OCI-LY7 (cell line): Measurements from ENCODE around the gene ZDHHC21.

ENCODE experiments used
- CTCF ChIP-seq: fragments of 200-600 bp; sonication (generic); conservative IDR thresholded peaks from 2 replicates; pipeline ENCODE4 v1.5.1; 2014; ENCODE audit warnings: mild to moderate bottlenecking, antibody characterized with exemption, low read length, moderate library complexity, mixed read lengths
- EZH2phosphoT487 ChIP-seq: fragments of 200-600 bp; sonication (generic); IDR thresholded peaks from 2 replicates; pipeline ENCODE4 v1.6.1; 2018; ENCODE audit warnings: low read depth, borderline replicate concordance, mild to moderate bottlenecking, mixed run types, antibody characterized with exemption, low read length, moderate library complexity, mixed read lengths

DNA sequence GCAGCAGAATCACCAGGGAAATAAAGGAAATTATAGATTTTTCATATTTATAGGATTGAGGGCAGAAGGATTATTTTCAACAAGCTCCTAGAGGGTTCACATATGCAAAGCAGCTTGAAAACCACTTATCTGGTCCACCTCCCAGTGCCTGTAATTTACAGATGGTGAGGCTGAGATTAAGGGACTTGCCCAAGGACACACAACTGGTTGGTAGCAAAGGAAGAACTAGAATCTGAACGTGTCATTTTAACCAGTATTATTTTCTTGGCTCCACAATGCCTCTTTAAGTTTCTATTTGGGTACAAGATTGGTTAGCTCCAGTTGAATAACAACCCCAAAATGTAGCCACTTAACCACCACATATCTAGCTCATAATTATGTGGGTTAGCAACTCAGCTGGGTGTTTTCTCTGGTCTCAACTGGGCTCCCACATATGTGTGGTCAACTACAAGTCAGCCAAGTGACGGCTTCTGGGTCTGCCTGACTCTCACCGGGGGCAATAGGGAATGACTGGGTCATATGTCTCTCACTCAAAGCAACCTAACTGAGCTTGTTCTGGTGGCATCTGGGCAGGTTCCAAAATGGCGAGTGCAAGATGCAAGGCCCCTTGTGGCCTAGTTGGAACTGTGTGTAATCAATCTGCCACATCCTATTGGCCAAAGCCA lies 127.7 kb downstream of the ZDHHC21 start:
- TF ChIP-seq CTCF, result no peak
- no peak for TF ChIP-seq EZH2phosphoT487
